GM23248 (cell line): Measurements from ENCODE around the gene TMEM204.

ENCODE experiments used
- EZH2 ChIP-seq: fragments of 200-600 bp; sonication (generic); IDR thresholded peaks from 2 replicates; pipeline ENCODE4 v1.6.1; 2018; ENCODE audit warnings: antibody characterized with exemption, mild to moderate bottlenecking; ENCODE audit not compliant: insufficient read depth, poor library complexity, severe bottlenecking
- EZH2phosphoT487 ChIP-seq: fragments of 200-600 bp; sonication (generic); IDR thresholded peaks from 2 replicates; pipeline ENCODE4 v1.6.1; 2018; ENCODE audit warnings: antibody characterized with exemption, moderate library complexity, mild to moderate bottlenecking, low read depth; ENCODE audit not compliant: insufficient read depth

GRCh38 chr16:1551166-1551565 lies 17.7 kb downstream of the TMEM204 start:
- TF ChIP-seq EZH2phosphoT487 = no peak
- no peak for TF ChIP-seq EZH2
